ENCODE data around the gene PDE4D. TPM values are rescaled to one million over a fixed set of nuclear protein-coding genes. Genes with fewer than 3 reads are reported as not detected.

Gene PDE4D
- total RNA-seq, 1 donor from 2014 or later = 2.3 TPM

DNA sequence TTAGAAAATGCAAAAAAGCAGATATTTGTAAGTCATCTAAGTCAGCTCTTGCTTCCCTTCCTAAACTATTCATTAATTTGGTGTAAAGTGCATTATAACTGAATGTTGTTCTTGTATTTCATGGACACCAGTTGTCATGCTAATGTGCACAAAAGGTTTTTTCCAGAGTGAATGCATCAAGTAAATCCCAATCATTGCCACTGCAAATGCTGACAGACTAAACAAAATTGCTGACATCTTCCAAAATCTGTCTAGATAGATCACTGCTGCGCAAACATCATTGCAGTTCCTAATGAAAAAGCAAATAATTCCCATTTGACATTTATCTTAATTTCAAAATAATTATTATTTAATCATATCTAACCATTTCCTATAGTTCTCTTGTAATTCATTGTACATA is 161.7 kb downstream of the PDE4D start:
- peaks cover 9% of the 10 kb centered on the region for H3K4me1 Mint-ChIP-seq
- no peaks in the 10 kb centered on the region for H3K36me3 Mint-ChIP-seq
- Histone ChIP-seq H3K9ac (no peak overlapping the region), H3F3A (ENCODE audit: low read depth) (no peaks in the 10 kb centered on the region), H4K20me1 (ENCODE audit: low read depth) (no peaks in the 10 kb centered on the region), H3K9me3 (ENCODE audit: low read depth) (no peaks in the 10 kb centered on the region), H3K4me3 (no peak overlapping the region), H3K79me2 (ENCODE audit: low read depth) (no peaks in the 10 kb centered on the region), H3K27me3 (no peaks in the 10 kb centered on the region), H3K36me3 (no peaks in the 10 kb centered on the region), H2AFZ (replicated peaks) (no peak overlapping the region), H3K4me1 (peaks cover 8% of the 10 kb centered on the region), H3K4me2 (no peak overlapping the region), H3K27ac (no peak overlapping the region)
- H3K4me3 Mint-ChIP-seq = no peak overlapping the region
- H3K27me3 Mint-ChIP-seq (ENCODE audit: insufficient read depth, low read depth) = no peaks in the 10 kb centered on the region
- TF ChIP-seq, protein P1, sequence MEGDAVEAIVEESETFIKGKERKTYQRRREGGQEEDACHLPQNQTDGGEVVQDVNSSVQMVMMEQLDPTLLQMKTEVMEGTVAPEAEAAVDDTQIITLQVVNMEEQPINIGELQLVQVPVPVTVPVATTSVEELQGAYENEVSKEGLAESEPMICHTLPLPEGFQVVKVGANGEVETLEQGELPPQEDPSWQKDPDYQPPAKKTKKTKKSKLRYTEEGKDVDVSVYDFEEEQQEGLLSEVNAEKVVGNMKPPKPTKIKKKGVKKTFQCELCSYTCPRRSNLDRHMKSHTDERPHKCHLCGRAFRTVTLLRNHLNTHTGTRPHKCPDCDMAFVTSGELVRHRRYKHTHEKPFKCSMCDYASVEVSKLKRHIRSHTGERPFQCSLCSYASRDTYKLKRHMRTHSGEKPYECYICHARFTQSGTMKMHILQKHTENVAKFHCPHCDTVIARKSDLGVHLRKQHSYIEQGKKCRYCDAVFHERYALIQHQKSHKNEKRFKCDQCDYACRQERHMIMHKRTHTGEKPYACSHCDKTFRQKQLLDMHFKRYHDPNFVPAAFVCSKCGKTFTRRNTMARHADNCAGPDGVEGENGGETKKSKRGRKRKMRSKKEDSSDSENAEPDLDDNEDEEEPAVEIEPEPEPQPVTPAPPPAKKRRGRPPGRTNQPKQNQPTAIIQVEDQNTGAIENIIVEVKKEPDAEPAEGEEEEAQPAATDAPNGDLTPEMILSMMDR (IDR thresholded peaks at IDR 0.05) = no peak
- no peak for TF ChIP-seq EZH2phosphoT487 (IDR thresholded peaks at IDR 0.05)
- TF ChIP-seq EZH2 (IDR thresholded peaks at IDR 0.05) = no peak
- no peaks in the 10 kb centered on the region for H3K9me3 Mint-ChIP-seq
- no peak for DNase-seq (ENCODE audit: low spot score)
- H3K27ac Mint-ChIP-seq = no peak overlapping the region

DNA sequence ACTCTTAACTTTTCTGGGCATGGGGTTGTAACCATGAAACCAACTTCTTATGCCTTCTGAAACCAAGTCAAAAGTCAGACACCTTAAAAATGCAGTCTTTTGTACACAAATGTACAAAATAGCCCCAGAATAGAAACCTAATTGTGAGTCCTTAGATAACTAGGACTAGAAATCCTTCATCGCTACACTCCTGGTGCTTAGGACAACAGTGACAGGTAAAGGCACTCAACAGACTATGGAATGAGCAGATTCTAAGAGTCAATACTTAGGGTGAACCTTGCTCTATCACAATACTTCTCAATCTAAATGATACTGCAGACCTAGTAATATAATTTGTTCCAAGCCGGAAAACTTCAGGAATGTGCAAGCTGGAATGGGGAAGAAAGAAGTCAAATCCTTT is 163.7 kb downstream of the PDE4D start:
- Histone ChIP-seq H3K79me2 (ENCODE audit: low read depth) (no peaks in the 10 kb centered on the region), H3K4me1 (peaks cover 8% of the 10 kb centered on the region), H3F3A (ENCODE audit: low read depth) (no peaks in the 10 kb centered on the region), H4K20me1 (ENCODE audit: low read depth) (no peaks in the 10 kb centered on the region), H3K9me3 (ENCODE audit: low read depth) (no peaks in the 10 kb centered on the region), H3K9ac (no peak overlapping the region), H3K36me3 (no peaks in the 10 kb centered on the region), H3K4me2 (no peak overlapping the region), H3K4me3 (no peak overlapping the region), H2AFZ (replicated peaks) (peak overlapping the region; percentile 19), H3K27me3 (no peaks in the 10 kb centered on the region), H3K27ac (no peak overlapping the region)
- H3K9me3 Mint-ChIP-seq = no peaks in the 10 kb centered on the region
- H3K4me3 Mint-ChIP-seq = no peak overlapping the region
- TF ChIP-seq, protein P1 (IDR thresholded peaks at IDR 0.05) = no peak
- no peak for TF ChIP-seq EZH2phosphoT487 (IDR thresholded peaks at IDR 0.05)
- no peak for TF ChIP-seq EZH2 (IDR thresholded peaks at IDR 0.05)
- H3K36me3 Mint-ChIP-seq = no peaks in the 10 kb centered on the region
- no peak overlapping the region for H3K27ac Mint-ChIP-seq
- peaks cover 9% of the 10 kb centered on the region for H3K4me1 Mint-ChIP-seq
- DNase-seq (ENCODE audit: low spot score) = no peak
- H3K27me3 Mint-ChIP-seq (ENCODE audit: insufficient read depth, low read depth) = no peaks in the 10 kb centered on the region

DNA sequence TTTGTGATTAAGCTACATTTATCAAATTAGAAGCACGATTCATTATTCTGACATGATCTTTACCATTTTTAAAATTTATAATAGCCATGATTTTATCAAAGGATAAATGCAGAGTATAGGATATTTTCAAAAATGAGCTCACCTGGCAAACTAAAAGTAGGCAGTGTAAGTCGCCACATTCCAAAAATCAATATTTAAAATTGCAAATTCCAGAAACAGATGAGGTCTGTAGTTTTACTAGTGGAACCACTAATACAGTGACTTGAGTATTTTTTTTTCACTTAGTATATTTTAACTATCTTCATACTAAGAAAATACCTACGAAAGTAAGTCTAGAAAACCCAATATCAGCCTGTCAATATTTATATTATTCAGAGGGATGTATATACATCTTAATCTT is 164.2 kb downstream of the PDE4D start:
- Histone ChIP-seq H3K36me3 (no peaks in the 10 kb centered on the region), H3K79me2 (ENCODE audit: low read depth) (no peaks in the 10 kb centered on the region), H3K9me3 (ENCODE audit: low read depth) (no peaks in the 10 kb centered on the region), H4K20me1 (ENCODE audit: low read depth) (no peaks in the 10 kb centered on the region), H3K4me1 (peaks cover 8% of the 10 kb centered on the region), H3F3A (ENCODE audit: low read depth) (no peaks in the 10 kb centered on the region), H3K27ac (no peak overlapping the region), H3K27me3 (no peaks in the 10 kb centered on the region), H3K9ac (no peak overlapping the region), H2AFZ (replicated peaks) (no peak overlapping the region), H3K4me3 (no peak overlapping the region), H3K4me2 (no peak overlapping the region)
- H3K9me3 Mint-ChIP-seq = no peaks in the 10 kb centered on the region
- H3K4me3 Mint-ChIP-seq = no peak overlapping the region
- H3K27ac Mint-ChIP-seq = no peak overlapping the region
- TF ChIP-seq EZH2 (IDR thresholded peaks at IDR 0.05) = no peak
- DNase-seq (ENCODE audit: low spot score) = no peak
- peaks cover 9% of the 10 kb centered on the region for H3K4me1 Mint-ChIP-seq
- H3K27me3 Mint-ChIP-seq (ENCODE audit: insufficient read depth, low read depth) = no peaks in the 10 kb centered on the region
- H3K36me3 Mint-ChIP-seq = no peaks in the 10 kb centered on the region

DNA sequence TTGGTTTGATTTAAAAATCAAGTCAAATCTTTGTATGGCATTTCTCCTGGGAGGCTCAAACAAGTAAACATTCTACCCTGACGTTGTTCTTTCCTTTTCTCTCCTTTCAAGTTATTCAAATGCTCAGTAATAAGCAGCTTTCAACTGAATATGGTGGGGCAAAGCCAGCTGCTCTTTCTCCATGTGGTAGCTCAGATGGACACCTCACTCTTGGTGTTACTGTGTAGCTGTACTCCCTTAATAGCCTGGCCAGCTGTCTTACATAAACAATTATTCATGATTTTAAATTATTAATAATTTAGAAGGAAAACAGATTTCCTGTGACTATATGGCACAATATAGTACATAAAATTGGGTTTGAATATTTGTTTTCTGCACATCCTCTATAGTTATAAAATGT is 165.2 kb downstream of the PDE4D start:
- H3K4me3 Mint-ChIP-seq = no peak overlapping the region

More for the DNA sequence above, 165.2 kb downstream of the PDE4D start:
- Histone ChIP-seq H4K20me1 (ENCODE audit: low read depth) (no peaks in the 10 kb centered on the region), H3K9me3 (ENCODE audit: low read depth) (no peaks in the 10 kb centered on the region), H3K4me2 (no peak overlapping the region), H3K4me3 (no peak overlapping the region), H3K36me3 (no peaks in the 10 kb centered on the region), H3K79me2 (ENCODE audit: low read depth) (no peaks in the 10 kb centered on the region), H3K27me3 (no peaks in the 10 kb centered on the region), H3K27ac (no peak overlapping the region), H3K4me1 (peaks cover 8% of the 10 kb centered on the region), H3K9ac (no peak overlapping the region), H2AFZ (replicated peaks) (no peak overlapping the region), H3F3A (ENCODE audit: low read depth) (no peaks in the 10 kb centered on the region)
- TF ChIP-seq EZH2phosphoT487 (IDR thresholded peaks at IDR 0.05) = no peak
- TF ChIP-seq, protein P1 (IDR thresholded peaks at IDR 0.05) = no peak
- no peak for TF ChIP-seq EZH2 (IDR thresholded peaks at IDR 0.05)
- Mint-ChIP-seq H3K9me3 (no peaks in the 10 kb centered on the region), H3K27me3 (ENCODE audit: insufficient read depth, low read depth) (no peaks in the 10 kb centered on the region), H3K4me1 (peaks cover 9% of the 10 kb centered on the region), H3K27ac (no peak overlapping the region), H3K36me3 (no peaks in the 10 kb centered on the region)
- no peak for DNase-seq (ENCODE audit: low spot score)

All from neural progenitor cell (in vitro differentiated cells).